Aorta (tissue), 5 donors: ENCODE measurements around the gene BCAN. TPM values are rescaled to one million over a fixed set of nuclear protein-coding genes. Genes with fewer than 3 reads are reported as not detected.
A peak's percentile ranks its signal among the peaks of the same experiment; 100 is the strongest.

Experiments
- ATAC-seq: fragments of 200-7000 bp; cut with Tn5 transposase; one replicate; pipeline ENCODE4 v1.9.1; 2022; ENCODE audit warnings: moderate library complexity; ENCODE audit not compliant: low FRiP score
- DNase-seq, 2 donors: peaks; one replicate each; pipeline ENCODE4 v3.0.0-alpha.2; 2020
- H3K27ac ChIP-seq, 2 donors: one replicate each; pipeline ENCODE4 v1.5.1; 2013; ENCODE audit warnings: low read length in 2 of 2, mild to moderate bottlenecking in 2 of 2, moderate library complexity in 2 of 2, control low read depth in 1 of 2, inconsistent platforms in 1 of 2, low read depth in 1 of 2
- H3K27me3 ChIP-seq, 2 donors: one replicate each; pipeline ENCODE4 v1.6.1; 2013; ENCODE audit warnings: control low read depth in 1 of 2, low read length in 1 of 2, mild to moderate bottlenecking in 1 of 2, moderate library complexity in 1 of 2; ENCODE audit not compliant: insufficient read depth in 2 of 2, control insufficient read depth in 1 of 2
- H3K36me3 ChIP-seq, 2 donors: one replicate each; pipeline ENCODE4 v1.6.1; 2013; ENCODE audit warnings: control low read depth in 1 of 2, low read length in 1 of 2, mild to moderate bottlenecking in 1 of 2; ENCODE audit not compliant: insufficient read depth in 2 of 2, control insufficient read depth in 1 of 2
- H3K4me1 ChIP-seq, 2 donors: one replicate each; pipeline ENCODE4 v1.6.1; 2013; ENCODE audit warnings: low read length in 2 of 2, control low read depth in 1 of 2, mild to moderate bottlenecking in 1 of 2, moderate library complexity in 1 of 2; ENCODE audit not compliant: insufficient read depth in 2 of 2, control insufficient read depth in 1 of 2
- H3K4me3 ChIP-seq, 2 donors: one replicate each; pipeline ENCODE4 v1.5.1; 2013; ENCODE audit warnings: low read length in 2 of 2, control low read depth in 1 of 2, mild to moderate bottlenecking in 1 of 2
- H3K9me3 ChIP-seq: one replicate; pipeline ENCODE4 v1.6.1; 2013; ENCODE audit warnings: mild to moderate bottlenecking, low read length; ENCODE audit not compliant: control insufficient read depth
- WGBS, 2 donors: extraction: QIAGEN DNeasy Blood & Tissue Kit; methylation state at CpG; one replicate each; pipeline ENCODE4 v1.1.7; 2013; 5-methylcytosine and 5-hydroxymethylcytosine counted together
- intact Hi-C, 2 donors: fragments of 100-400 bp; cut with DNase I; formaldehyde crosslinking; loops; one replicate each; pipeline versions ENCODE4 v1.14.2 to v1.15.0; 2022
- polyA plus RNA-seq, 2 donors: library from polyadenylated mRNA; stranded (reverse); fragments of 200-250 nt; gene quantifications; one replicate each; pipeline ENCODE4 v1.2.3, GENCODE V29; 2013
- total RNA-seq, 2 donors: library from RNA; stranded (reverse); fragmentation: NEBNext Ultra II Directional; extraction: Animal tissue kit (Norgen Biotek cat#: 25700); gene quantifications; one replicate each; pipeline ENCODE4 v1.2.1, GENCODE V29; 2021
- donor health status: healthy with polysubstance abuse.
- donor health status: Bipolar disorder and iron deficiency.
- donor health status: DM: no; HTN: no; CAD: no.
- donor health status: DM: no; HTN: no; CAD: no.
- donor health status: DM: yes; HTN: yes; CAD: no.

Gene BCAN
- total and polyA plus RNA-seq, 4 donors = 0.36 to 0.95 TPM; not detected in 2

GRCh38 chr1:156652992-156653355, 11.1 kb downstream of the BCAN start:
- intact Hi-C loops = no loop called here
- H3K27me3 ChIP-seq = no peaks in the 10 kb centered on the region

GRCh38 chr1:156654700-156655099, 12.8 kb downstream of the BCAN start:
- Histone ChIP-seq H3K4me3 (no peak overlapping the region), H3K4me1 (no peaks in the 10 kb centered on the region), H3K36me3 (no peaks in the 10 kb centered on the region), H3K9me3 (no peaks in the 10 kb centered on the region), H3K27me3 (no peaks in the 10 kb centered on the region), H3K27ac (no peak overlapping the region)
- ATAC-seq (no peak), DNase-seq (no peak)
- 27 to 33% methylated on average over 1 of the region's 1 CpG for WGBS, 2 donors
- intact Hi-C loops = loop anchor here (5.0 kb wide), 2 partner anchors 32 to 72 kb away; no protein-coding TSS in a partner anchor

More at GRCh38 chr1:156652992-156653355, 11.1 kb downstream of the BCAN start:
- 79 to 81% methylated on average over 9 of the region's 9 CpGs for WGBS, 2 donors
- H3K9me3 ChIP-seq = no peaks in the 10 kb centered on the region
- H3K27ac ChIP-seq = no peak overlapping the region
- ATAC-seq (no peak), DNase-seq (no peak)
- H3K4me3 ChIP-seq = no peak overlapping the region
- no peaks in the 10 kb centered on the region for H3K4me1 ChIP-seq
- no peaks in the 10 kb centered on the region for H3K36me3 ChIP-seq

- no peak overlapping the region for H3K27ac ChIP-seq
- no peaks in the 10 kb centered on the region for H3K9me3 ChIP-seq
- DNase-seq (no peak), ATAC-seq (no peak)
- intact Hi-C loops = loop anchor here (5.0 kb wide), 2 partner anchors 33 to 73 kb away; no protein-coding TSS in a partner anchor
- WGBS, 2 donors = 59 to 60% methylated on average over 2 of the region's 2 CpGs
- H3K4me3 ChIP-seq = no peak overlapping the region
- no peaks in the 10 kb centered on the region for H3K27me3 ChIP-seq
- H3K4me1 ChIP-seq = no peaks in the 10 kb centered on the region
- H3K36me3 ChIP-seq = no peaks in the 10 kb centered on the region
Measured at GRCh38 chr1:156655151-156655903, 13.4 kb downstream of the BCAN start.

GRCh38 chr1:156655904-156656516, 14.1 kb downstream of the BCAN start:
- no peak for DNase-seq
- Histone ChIP-seq H3K36me3 (no peaks in the 10 kb centered on the region), H3K9me3 (no peaks in the 10 kb centered on the region), H3K4me1 (no peaks in the 10 kb centered on the region), H3K27me3 (no peaks in the 10 kb centered on the region), H3K4me3 (no peak overlapping the region), H3K27ac (no peak overlapping the region)
- no peak for ATAC-seq
- 59 to 60% methylated on average over 9 of the region's 9 CpGs for WGBS, 2 donors
- intact Hi-C loops = loop anchor here (2.0 to 5.0 kb wide), 3 partner anchors 34 to 74 kb away; no protein-coding TSS in a partner anchor

- Histone ChIP-seq H3K4me3 (no peak overlapping the region), H3K9me3 (no peaks in the 10 kb centered on the region), H3K27me3 (no peaks in the 10 kb centered on the region), H3K27ac (no peak overlapping the region), H3K36me3 (no peaks in the 10 kb centered on the region), H3K4me1 (no peaks in the 10 kb centered on the region)
- DNase-seq (peak; percentile 77 to 95), ATAC-seq (peak; percentile 68)
- intact Hi-C loops = loop anchor here (2.0 to 5.0 kb wide), 3 partner anchors 35 to 75 kb away; no protein-coding TSS in a partner anchor
- 1% methylated on average over 54 of the region's 54 CpGs for WGBS, 2 donors
Measured at GRCh38 chr1:156656806-156657740, 15.2 kb downstream of the BCAN start.

- no peak for DNase-seq
- 13% methylated on average over 15 of the region's 15 CpGs for WGBS, 2 donors
- intact Hi-C loops = loop anchor here (2.0 to 5.0 kb wide), 3 partner anchors 36 to 76 kb away; no protein-coding TSS in a partner anchor
- no peak overlapping the region for H3K4me3 ChIP-seq
- no peak overlapping the region for H3K27ac ChIP-seq
- no peaks in the 10 kb centered on the region for H3K27me3 ChIP-seq
- ATAC-seq = no peak
- no peaks in the 10 kb centered on the region for H3K36me3 ChIP-seq
- no peaks in the 10 kb centered on the region for H3K9me3 ChIP-seq
- no peaks in the 10 kb centered on the region for H3K4me1 ChIP-seq
Measured at GRCh38 chr1:156657741-156658319, 15.9 kb downstream of the BCAN start.

GRCh38 chr1:156658496-156658895, 16.6 kb downstream of the BCAN start:
- Histone ChIP-seq H3K27me3 (no peaks in the 10 kb centered on the region), H3K36me3 (no peaks in the 10 kb centered on the region), H3K27ac (no peak overlapping the region), H3K9me3 (no peaks in the 10 kb centered on the region), H3K4me1 (no peaks in the 10 kb centered on the region), H3K4me3 (no peak overlapping the region)
- 85 to 87% methylated on average over 14 of the region's 14 CpGs for WGBS, 2 donors
- DNase-seq (no peak), ATAC-seq (no peak)
- intact Hi-C loops = loop anchor here (5.0 kb wide), 2 partner anchors 36 to 76 kb away; no protein-coding TSS in a partner anchor

- H3K4me3 ChIP-seq = no peak overlapping the region
- intact Hi-C loops = loop anchor here (1.0 to 5.0 kb wide), 4 partner anchors 18 to 77 kb away; partner anchors contain the start of gene NES (in 1 of the 2)
- no peaks in the 10 kb centered on the region for H3K9me3 ChIP-seq
- no peaks in the 10 kb centered on the region for H3K4me1 ChIP-seq
- no peak for DNase-seq
- H3K36me3 ChIP-seq = no peaks in the 10 kb centered on the region
- ATAC-seq = no peak
- no peak overlapping the region for H3K27ac ChIP-seq
- 70 to 76% methylated on average over 10 of the region's 10 CpGs for WGBS, 2 donors
- no peaks in the 10 kb centered on the region for H3K27me3 ChIP-seq
Measured at GRCh38 chr1:156658945-156659574, 17.1 kb downstream of the BCAN start.
